Measurements from ENCODE around the gene STAP2.

The STAP2 gene

DNA sequence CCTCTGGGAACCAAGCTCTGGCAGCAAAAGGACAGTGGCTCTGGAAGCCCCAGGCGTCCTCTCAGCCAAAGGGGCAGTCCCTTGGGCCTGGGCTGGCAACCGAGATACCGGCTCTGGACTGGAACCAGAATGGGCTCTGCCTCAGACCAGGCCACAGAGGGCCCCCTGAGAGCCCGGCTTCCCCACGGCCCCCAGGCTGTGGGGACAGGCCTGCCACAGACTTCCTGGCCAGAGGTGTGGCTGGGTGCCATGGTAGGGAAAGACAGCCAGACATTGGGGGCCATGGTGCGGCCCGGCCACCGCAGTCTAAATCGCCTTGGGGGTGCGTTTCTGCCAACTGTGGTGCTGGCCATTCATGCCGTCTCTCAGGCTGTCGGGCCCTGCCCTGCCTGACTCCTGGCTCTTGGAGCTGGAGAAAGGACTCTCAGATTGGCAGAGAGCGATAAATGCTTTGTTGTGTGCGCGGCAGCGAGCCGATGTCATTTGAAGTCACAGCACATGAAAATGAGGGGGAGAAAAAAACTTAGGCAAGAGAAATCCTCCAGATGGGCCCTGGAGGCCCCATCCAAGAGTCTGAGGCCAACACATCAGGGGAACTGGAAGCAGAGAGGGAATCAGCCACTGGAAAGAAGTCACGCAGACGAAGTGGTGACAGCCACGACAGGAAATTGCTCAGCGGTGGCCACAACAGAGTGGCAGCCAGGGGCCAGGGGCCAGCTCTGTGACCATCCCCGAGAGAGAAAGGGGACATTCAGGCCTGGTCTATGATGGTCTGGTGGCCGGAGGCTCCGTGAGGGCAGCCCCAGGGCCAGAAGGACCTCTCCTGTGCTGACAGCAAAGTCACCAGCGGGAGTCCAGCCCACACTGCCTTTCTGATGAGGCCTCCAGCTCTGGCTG, 35.2 kb upstream of the STAP2 start:
- no peaks in the 10 kb centered on the region for H3K27me3 Mint-ChIP-seq (ENCODE audit: low read depth)
- peaks cover 38% of the 10 kb centered on the region for H3K4me1 Mint-ChIP-seq (ENCODE audit: low read depth)
- H3K27ac Mint-ChIP-seq: peak overlapping the region; percentile 3
- no peak for DNase-seq (ENCODE audit: low spot score)
- no peaks in the 10 kb centered on the region for H3K9me3 Mint-ChIP-seq
- peaks cover 9% of the 10 kb centered on the region for H3K36me3 Mint-ChIP-seq (ENCODE audit: low read depth)
- H3K4me3 Mint-ChIP-seq: no peak overlapping the region

DNA sequence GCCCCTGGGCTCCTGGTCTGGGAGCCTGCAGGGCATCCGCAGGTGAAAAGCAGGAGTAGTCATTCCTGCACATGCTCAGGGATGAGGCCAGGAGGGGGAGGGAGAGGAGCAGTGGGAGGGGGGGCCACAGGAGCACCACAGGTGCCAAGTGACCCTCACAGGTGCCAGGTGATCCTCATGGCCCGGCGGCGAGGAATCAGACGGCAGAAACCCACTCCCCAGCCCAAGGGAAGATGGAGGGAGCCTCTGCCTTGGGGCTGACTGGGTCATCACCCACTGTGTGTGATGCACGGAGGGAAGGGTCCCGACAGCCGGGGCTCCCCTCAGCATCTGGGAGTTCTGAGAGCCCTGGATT, 34.4 kb upstream of the STAP2 start:
- H3K27me3 Mint-ChIP-seq (ENCODE audit: low read depth): no peaks in the 10 kb centered on the region
- peak overlapping the region; percentile 26 for H3K27ac Mint-ChIP-seq
- H3K36me3 Mint-ChIP-seq (ENCODE audit: low read depth): peaks cover 9% of the 10 kb centered on the region
- no peak for DNase-seq (ENCODE audit: low spot score)
- H3K9me3 Mint-ChIP-seq: no peaks in the 10 kb centered on the region
- H3K4me1 Mint-ChIP-seq (ENCODE audit: low read depth): peaks cover 44% of the 10 kb centered on the region
- no peak overlapping the region for H3K4me3 Mint-ChIP-seq

DNA sequence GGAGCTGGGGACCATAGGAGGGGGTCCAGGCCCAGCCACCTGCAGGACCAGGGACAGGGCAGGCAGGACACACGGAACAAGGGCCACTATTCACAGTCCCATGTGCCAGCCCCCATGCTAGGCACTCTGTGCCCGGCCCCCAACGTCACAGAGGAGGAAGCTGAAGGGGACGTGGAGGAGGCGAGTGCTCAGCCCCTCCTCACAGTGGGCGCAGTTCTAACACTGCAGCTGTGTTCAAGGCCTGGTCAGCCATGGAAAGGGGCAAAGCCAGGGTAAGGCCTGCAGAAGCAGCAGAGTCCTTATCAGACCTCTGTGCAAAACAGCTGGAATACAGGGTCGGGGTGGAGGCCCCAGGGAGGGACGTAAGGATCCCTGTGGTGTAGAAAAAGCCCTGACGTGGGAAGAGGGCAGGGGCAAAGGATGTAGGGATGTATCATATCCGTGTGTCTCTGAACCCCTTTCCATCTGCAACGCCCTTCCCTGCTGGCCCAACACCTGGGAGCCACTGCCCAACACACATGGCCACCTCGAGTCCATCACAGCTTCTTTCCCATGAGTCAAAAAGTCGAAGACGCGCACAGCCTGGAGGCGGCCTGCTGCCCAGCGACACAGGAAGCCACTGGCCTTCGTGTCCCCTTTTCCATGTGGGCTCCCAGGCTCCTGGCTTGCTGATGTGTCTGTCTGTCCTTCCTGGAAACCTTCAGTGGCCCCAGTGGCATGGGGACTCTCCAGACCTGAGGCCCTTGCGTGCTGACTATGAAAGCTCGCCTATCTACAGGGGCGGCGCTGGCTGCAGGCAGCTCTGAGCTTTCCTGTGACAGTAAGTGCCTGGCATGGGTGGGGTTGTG, 33.8 kb upstream of the STAP2 start:
- peaks cover 13% of the 10 kb centered on the region for H3K36me3 Mint-ChIP-seq (ENCODE audit: low read depth)
- H3K4me3 Mint-ChIP-seq: no peak overlapping the region
- H3K27ac Mint-ChIP-seq: peak overlapping the region; percentile 49
- no peaks in the 10 kb centered on the region for H3K9me3 Mint-ChIP-seq
- H3K27me3 Mint-ChIP-seq (ENCODE audit: low read depth): no peaks in the 10 kb centered on the region
- no peak for DNase-seq (ENCODE audit: low spot score)
- H3K4me1 Mint-ChIP-seq (ENCODE audit: low read depth): peaks cover 49% of the 10 kb centered on the region

DNA sequence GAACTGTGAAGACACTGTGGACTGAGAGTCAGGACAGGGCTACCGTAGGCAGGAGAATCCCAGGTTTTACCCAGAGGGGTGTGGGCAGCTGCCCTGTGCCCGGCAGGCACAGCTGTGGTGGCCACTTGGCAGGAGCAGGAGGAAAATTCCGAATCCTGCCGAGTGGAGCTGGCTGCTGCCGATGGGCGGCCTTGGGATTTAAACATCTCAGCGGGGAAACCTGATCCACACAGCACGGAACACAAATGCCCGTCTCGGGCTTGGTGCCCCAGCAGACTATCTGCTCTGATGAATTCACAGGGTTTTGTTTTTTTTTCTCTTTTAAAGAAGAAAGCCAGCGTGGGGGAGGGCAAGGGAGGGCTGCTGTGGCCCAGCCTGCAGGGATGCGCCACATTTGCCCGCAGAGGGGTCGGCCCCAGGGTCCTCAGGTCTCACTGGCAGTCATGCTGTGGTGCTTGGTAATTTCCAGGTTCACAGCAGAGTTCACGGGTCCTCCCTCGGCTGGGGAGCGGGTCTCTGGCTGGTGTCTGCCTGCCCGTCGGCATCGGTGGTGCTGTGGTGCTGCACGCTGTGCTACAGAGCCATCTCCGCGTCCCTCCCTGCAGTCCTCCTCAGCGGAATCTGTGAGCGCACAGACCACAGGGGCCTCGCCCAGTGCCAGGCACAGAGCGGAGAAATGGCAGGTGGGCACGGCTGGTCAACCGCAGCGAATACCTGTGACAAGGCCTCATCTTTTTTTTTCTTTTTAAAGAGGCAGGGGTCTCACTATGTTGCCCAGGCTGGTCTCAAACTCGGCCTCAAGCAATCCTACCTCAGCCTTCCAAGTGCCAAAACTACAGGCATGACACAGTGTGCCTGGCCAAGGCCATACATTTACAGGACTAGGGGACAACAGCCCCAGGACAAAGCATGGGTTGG, 32.9 kb upstream of the STAP2 start:
- no peaks in the 10 kb centered on the region for H3K9me3 Mint-ChIP-seq
- DNase-seq (ENCODE audit: low spot score): no peak
- peaks cover 17% of the 10 kb centered on the region for H3K36me3 Mint-ChIP-seq (ENCODE audit: low read depth)
- peaks cover 44% of the 10 kb centered on the region for H3K4me1 Mint-ChIP-seq (ENCODE audit: low read depth)
- peak overlapping the region; percentile 75 for H3K27ac Mint-ChIP-seq
- H3K4me3 Mint-ChIP-seq: peak overlapping the region; percentile 85
- no peaks in the 10 kb centered on the region for H3K27me3 Mint-ChIP-seq (ENCODE audit: low read depth)

DNA sequence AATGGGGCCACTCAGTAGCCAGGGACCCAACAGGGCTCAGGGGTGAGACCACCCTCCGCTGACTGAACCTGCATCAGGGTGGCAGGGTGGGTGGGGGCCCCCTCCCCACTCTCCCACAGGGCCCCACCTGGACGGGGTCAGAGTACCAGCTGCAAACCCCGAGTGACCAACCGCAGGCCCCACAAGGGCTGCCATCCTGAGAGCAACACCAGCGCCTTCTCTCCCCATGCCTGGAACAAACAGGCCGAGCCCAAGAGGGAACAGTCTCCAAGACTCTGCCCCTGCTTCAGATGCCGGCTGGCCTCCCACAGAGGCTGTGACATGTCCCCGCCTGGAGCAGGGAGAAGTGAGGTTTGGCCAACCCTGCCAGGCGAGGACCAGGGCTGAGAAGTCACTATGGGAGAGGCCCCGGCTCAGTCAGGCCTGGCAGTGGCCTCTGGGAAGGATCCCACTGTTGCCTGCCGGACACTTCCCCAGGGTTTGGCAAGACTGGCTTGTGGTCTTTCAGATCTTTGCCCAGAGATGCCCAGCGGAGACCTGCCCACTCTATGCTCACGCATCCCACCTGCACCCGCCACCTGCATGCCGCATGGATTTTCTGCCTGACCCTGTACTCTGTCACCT, 31.9 kb upstream of the STAP2 start:
- Mint-ChIP-seq H3K27me3 (ENCODE audit: low read depth) (no peaks in the 10 kb centered on the region), H3K4me3 (peak overlapping the region; percentile 85), H3K9me3 (no peaks in the 10 kb centered on the region), H3K27ac (peak overlapping the region; percentile 95), H3K36me3 (ENCODE audit: low read depth) (peaks cover 14% of the 10 kb centered on the region), H3K4me1 (ENCODE audit: low read depth) (peaks cover 36% of the 10 kb centered on the region)
- no peak for DNase-seq (ENCODE audit: low spot score)

DNA sequence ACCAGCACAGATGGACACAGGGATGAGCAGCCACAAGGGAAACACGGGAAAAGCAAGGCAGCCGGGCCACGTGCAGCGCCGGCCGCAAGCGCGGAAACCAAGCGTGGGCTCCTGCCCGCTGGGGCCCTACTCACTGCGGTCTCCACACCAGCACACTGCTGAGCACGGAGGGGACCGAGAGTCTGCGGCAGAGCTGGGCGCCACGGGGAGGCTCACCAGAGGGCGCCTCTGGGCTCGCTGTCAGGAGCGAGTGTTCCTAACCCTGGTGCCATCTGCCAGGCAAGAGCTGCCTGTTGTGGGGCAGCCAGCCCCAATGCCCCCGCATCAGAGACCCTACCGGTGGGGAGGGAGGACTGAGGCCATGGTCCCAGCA, 31.2 kb upstream of the STAP2 start:
- Mint-ChIP-seq H3K27ac (peak overlapping the region; percentile 95), H3K4me1 (ENCODE audit: low read depth) (peaks cover 33% of the 10 kb centered on the region), H3K4me3 (peak overlapping the region; percentile 85)

DNA sequence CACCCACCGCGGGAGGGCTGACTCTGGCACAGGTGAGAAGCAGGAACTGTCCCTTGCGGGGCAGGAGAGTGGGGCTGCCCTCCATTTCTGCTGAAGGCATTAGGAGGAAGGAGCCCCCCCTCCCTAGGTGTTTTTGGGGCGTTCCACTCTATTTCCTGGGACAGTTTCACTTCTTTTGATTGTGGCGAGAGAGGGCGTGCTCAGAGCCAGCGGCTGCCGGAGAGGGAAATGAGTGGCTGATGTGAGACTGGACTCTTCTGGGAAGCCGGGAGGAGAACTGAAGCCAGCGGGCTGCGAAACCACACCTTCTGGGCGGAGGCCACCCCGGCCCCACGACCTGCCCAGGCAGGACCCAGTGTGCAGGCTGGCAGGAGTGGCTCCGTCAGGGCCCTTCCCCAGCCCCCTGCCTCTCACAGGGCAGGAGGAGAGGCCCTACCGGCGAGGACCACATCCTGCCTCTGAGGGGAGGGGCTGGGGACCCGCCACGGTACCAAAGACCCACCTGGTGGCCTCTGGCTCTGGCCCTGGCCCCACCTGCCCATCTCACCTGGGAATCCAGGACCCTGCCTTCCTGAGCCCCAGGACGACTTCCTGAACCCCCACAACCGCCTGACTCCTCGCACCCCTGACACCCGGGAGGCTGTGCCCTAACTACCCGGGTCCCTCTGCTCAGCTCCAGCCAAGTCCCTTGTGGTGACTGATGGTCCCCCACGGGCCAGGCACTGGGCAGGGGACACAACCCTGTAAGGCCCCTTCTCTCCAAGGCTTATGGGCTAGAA, 30.7 kb upstream of the STAP2 start:
- DNase-seq (ENCODE audit: low spot score): peak; percentile 82
- Mint-ChIP-seq H3K27me3 (ENCODE audit: low read depth) (no peaks in the 10 kb centered on the region), H3K4me3 (peak overlapping the region; percentile 85), H3K4me1 (ENCODE audit: low read depth) (peaks cover 33% of the 10 kb centered on the region), H3K36me3 (ENCODE audit: low read depth) (peaks cover 14% of the 10 kb centered on the region), H3K9me3 (no peaks in the 10 kb centered on the region), H3K27ac (peak overlapping the region; percentile 95)

More for the DNA sequence above, 31.2 kb upstream of the STAP2 start:
- no peaks in the 10 kb centered on the region for H3K9me3 Mint-ChIP-seq
- peak; percentile 79 for DNase-seq (ENCODE audit: low spot score)
- peaks cover 14% of the 10 kb centered on the region for H3K36me3 Mint-ChIP-seq (ENCODE audit: low read depth)
- no peaks in the 10 kb centered on the region for H3K27me3 Mint-ChIP-seq (ENCODE audit: low read depth)

DNA sequence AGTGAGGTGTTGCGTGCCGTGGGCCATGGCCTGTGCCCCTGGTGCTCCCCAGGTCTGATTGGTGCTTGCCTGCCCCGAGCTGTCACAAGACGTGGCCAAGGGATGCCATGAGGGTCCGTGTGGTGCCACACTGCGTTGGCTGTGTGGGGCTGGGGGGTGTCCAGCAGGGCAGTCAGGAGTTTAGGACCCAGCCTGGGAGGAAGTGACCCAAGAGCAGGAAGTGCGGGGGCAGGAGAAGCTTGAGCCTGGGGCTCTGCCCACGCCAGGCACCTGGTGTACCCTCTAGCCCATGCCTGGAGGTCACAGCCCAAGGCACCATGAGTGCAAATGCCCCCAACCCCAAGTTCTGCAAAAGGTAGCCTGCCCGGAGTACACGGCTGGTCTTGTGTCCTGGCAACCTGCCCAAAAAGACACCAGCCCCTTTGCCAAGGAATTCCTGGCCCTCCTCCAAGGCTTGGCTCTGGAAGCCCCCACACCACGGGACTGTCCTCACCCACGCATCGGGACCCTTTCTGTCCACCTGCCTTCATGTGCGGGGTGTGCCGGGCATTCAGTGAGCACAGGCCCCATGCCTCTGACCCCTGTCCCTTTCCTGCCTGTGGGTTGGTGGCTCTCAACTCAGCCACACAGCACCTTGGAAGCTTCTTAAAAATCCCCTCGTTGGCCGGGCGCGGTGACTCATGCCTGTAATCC, 29.6 kb upstream of the STAP2 start:
- Mint-ChIP-seq H3K4me3 (peak overlapping the region; percentile 85), H3K36me3 (ENCODE audit: low read depth) (peaks cover 15% of the 10 kb centered on the region), H3K27me3 (ENCODE audit: low read depth) (no peaks in the 10 kb centered on the region), H3K9me3 (no peaks in the 10 kb centered on the region), H3K4me1 (ENCODE audit: low read depth) (peaks cover 30% of the 10 kb centered on the region), H3K27ac (peak overlapping the region; percentile 95)
- no peak for DNase-seq (ENCODE audit: low spot score)

DNA sequence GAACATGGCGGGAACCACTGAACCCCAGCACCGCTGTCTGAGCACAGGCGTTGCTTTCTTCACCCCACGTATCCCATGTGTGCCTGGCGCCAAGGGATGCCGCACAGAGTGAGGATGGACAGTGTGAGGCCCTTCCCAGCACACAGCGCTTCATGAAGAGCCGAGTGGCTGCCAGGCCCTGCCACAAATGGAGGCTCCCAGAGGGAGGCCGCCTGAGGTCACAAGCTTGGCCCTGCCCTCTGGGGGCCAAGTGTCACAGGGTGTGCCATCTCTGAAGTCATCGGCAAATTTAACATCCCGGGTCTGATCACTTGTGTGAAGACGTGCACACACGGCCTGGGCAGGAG, 29.1 kb upstream of the STAP2 start:
- DNase-seq (ENCODE audit: low spot score): no peak
- Mint-ChIP-seq H3K9me3 (no peaks in the 10 kb centered on the region), H3K27me3 (ENCODE audit: low read depth) (no peaks in the 10 kb centered on the region), H3K27ac (peak overlapping the region; percentile 95), H3K36me3 (ENCODE audit: low read depth) (peaks cover 16% of the 10 kb centered on the region), H3K4me3 (peak overlapping the region; percentile 49), H3K4me1 (ENCODE audit: low read depth) (peaks cover 30% of the 10 kb centered on the region)

DNA sequence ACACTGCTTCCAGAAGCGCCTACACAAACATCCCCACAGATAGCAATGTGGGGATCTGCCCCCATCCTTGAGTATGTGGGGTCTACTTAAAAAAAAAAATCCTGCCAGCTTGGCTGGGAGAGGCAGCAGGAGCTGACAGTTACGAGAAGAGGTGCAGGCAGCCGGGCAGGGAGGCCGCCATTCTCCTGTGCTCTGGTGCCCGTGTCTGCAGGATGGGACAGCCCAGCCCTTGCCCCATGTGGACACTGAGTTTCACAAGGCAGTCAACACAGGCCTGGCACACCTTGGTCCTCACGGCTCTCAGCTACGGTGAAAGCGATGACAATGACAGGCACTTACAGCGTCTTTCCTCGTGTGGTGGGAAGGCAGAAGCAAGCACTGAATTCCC, 28.7 kb upstream of the STAP2 start:
- Mint-ChIP-seq H3K9me3 (no peaks in the 10 kb centered on the region), H3K4me1 (ENCODE audit: low read depth) (peaks cover 30% of the 10 kb centered on the region), H3K36me3 (ENCODE audit: low read depth) (peaks cover 19% of the 10 kb centered on the region), H3K27ac (peak overlapping the region; percentile 95), H3K27me3 (ENCODE audit: low read depth) (no peaks in the 10 kb centered on the region), H3K4me3 (no peak overlapping the region)
- DNase-seq (ENCODE audit: low spot score): no peak

DNA sequence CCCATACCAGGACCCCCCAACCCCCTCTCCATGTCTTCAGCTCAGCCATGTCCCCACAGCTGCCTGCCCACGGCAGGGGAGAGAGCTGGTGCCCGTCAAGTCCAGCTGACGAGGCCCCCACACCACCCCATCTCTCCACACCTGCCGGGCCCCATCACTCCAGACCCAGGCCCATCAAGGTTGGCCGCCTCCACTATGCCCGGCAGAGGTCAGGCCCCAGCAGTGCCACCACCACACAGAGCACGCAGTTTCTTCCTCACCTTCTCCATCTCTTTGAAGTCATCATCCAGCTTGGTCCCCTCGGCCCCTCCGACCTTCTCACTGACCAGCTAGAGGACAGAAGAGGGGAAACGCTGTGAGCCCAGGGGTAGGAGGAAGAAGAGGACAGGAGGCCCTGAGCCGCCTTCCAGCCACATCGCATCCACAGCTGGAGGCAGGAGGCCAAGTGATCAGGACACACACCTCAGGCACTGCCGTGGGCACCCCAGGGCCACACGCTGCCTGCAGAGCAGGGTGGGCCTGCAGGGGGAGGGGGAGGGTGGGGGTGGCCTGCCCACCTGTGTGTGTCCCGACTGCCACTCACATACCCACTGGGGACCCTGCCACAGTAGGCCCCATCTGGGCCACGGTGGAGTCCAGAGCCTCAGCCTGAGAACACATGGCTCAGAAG, 28.2 kb upstream of the STAP2 start:
- Mint-ChIP-seq H3K27ac (peak overlapping the region; percentile 49), H3K4me1 (ENCODE audit: low read depth) (peaks cover 30% of the 10 kb centered on the region), H3K4me3 (no peak overlapping the region), H3K36me3 (ENCODE audit: low read depth) (peaks cover 22% of the 10 kb centered on the region), H3K9me3 (no peaks in the 10 kb centered on the region), H3K27me3 (ENCODE audit: low read depth) (no peaks in the 10 kb centered on the region)
- DNase-seq (ENCODE audit: low spot score): no peak
